GM21825 (cell line): ENCODE results near the gene ITGB6.
"Not testable (repeated sequence)": the region's sequence is repeated elsewhere in the genome, so short reads cannot be mapped to it uniquely, and the experiment has no call there.

Source experiments
- ATAC-seq: cut with Tn5 transposase; IDR thresholded peaks from one replicate; pipeline ENCODE4 v1.9.1; 2021; ENCODE audit warnings: mild to moderate bottlenecking, moderate library complexity; ENCODE audit not compliant: unreplicated experiment

ITGB6 gene

GRCh38 chr2:160194351-160194750 is 5.7 kb downstream of the ITGB6 start:
- no peak for ATAC-seq

- ATAC-seq = not testable (repeated sequence)
Observed at GRCh38 chr2:160181146-160181836, 18.8 kb downstream of the ITGB6 start.

- not testable (repeated sequence) for ATAC-seq
Observed at GRCh38 chr2:160180690-160181089, 19.4 kb downstream of the ITGB6 start.

- ATAC-seq = no peak
Observed at GRCh38 chr2:160180172-160180571, 19.9 kb downstream of the ITGB6 start.

DNA sequence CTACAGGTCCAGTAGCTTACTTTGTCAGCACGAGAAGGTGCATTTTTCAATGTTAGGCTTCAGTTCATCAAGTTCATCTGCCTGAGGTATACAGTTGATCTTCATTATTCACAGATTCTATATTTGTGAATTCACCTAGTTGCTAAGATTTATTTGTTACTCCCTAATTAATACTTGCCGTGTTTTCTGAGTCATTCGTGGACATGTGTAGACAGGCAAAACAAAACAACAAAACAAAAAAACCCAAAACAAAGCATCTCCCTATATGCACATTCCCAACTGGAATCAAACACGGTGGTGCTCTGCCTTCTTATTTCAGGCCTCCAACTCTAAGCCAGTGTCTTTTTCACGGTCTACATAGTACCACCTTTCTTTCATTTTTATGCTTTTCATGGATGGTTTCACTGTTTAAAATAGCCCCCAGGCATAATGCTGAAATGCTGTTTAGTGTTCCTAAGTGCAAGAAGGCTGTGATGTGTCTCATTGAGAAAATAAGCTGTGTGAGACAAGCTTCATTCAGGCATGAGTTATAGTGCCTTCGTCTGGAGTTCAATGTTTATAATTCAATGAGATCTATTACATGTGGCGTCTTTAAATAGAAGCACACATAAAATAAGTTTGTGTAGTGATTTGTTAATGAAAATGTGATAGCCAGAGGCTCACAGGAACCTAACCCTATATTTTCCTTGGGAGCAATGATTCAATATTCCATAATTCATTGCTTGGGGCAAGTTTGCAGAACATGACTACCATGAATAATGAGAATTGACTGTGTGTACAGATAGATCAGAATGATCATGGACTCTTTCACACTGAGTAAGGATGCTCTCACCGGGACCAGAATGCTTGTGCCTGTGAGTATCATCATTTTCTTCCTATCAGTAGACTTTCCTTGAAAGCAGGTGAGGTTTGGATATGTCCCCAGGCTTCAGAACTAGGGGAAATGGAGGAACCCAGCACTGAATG is 24.6 kb downstream of the ITGB6 start:
- ATAC-seq = no peak

DNA sequence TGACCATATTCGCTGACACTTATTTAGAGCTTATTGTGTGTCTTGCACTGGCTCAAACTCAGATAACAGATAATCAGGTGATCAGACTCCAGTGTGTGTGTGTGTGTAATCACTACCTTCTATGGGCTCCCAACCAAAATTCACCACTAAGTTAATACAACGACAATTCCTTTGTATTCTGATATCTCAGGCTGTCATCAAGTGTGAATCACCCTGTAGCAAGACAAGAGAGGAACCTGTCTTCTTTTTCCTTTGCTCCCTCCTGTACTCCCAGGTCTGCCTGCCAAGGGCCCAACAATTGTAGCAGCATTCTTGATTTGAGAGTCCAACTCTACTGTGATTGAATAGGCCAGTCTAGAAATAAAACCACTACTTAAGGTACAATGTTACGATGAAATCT is 25.8 kb downstream of the ITGB6 start:
- no peak for ATAC-seq

DNA sequence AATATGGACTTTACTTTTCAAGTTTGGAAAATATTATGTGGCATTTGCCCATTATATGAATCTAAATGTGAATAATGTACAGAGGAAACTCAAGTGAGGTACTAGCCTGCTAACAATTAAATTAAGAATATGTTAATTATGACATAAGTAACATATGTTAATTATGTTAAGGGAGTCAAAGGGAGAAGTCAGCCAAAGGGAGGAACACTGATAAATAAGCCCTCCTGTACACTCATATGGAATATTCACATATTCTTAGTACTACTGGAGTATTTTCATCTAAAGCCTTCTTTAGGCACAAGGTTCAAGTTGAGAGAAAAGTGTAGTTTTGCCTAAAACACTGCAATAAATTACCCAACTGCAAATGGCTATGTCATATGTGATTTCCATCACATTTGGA is 30.1 kb downstream of the ITGB6 start:
- ATAC-seq = no peak

GRCh38 chr2:160169471-160169870 is 30.6 kb downstream of the ITGB6 start:
- no peak for ATAC-seq

- no peak for ATAC-seq
Observed at GRCh38 chr2:160168878-160169277, 31.2 kb downstream of the ITGB6 start.

GRCh38 chr2:160167089-160167740 is 32.9 kb downstream of the ITGB6 start:
- ATAC-seq = no peak

GRCh38 chr2:160165996-160166395 is 34.1 kb downstream of the ITGB6 start:
- ATAC-seq = no peak

DNA sequence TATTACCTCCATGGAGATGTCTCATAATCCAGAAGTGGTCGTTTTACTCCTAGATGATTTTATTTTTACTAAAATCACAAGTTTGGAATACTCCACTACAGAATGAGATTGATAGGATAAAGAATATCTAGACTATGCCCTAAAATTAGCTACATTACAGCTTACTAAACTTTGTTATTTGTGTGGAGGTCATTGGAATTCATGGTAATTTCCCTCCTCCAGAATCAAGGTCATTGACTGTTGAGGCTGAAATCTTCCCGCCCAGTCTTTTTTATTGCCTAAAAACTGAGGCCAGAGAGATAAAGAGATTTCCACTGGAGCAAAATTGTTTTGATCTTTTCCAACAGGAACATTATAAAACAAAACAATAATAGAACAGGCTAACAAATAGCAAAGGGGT is 35.0 kb downstream of the ITGB6 start:
- no peak for ATAC-seq

DNA sequence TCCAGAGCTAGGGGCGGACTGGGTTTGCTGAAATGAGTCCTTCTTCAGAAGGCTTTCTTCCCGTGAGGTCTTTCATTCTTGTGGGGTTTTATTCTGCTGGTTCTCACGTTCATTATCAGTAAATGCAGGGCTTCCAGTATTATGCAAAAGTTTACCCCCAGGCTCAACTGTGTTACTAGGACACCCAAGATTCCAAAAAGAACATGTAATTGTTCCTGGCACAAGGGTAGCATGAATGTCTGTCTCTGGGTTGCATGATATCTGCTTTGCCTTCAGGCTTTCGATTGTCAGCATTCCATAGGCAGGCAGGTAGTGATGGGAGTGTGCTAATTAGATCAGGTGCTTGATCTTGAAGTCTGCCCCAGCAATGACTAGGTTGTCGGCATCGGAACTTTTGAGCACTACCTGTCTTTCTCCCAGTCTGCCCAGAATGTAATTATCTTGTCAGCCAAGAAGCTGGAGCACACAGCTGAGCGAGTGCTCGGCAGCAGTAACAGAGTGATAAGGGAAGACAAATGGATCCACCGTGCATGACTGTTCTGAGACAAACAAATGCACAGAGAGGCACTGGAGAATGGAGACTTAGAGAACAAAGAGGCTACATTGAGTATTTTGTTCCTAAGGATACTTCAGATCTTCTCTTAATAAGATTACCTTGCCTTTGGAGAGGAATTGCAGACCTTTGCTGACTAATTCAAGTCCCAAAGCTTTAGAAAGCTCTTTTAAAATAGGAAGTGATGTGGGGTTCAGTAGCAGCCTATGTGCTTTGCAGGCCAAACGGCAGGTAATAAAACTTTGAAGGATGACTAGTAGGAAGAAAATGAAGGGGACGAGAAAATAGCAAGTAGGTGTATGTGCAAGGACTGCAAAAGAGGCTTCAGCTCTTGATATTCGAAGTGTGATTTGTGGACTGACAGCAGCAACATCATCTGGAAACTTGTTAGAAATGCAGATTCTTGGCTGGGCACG is 41.9 kb downstream of the ITGB6 start:
- ATAC-seq = no peak

DNA sequence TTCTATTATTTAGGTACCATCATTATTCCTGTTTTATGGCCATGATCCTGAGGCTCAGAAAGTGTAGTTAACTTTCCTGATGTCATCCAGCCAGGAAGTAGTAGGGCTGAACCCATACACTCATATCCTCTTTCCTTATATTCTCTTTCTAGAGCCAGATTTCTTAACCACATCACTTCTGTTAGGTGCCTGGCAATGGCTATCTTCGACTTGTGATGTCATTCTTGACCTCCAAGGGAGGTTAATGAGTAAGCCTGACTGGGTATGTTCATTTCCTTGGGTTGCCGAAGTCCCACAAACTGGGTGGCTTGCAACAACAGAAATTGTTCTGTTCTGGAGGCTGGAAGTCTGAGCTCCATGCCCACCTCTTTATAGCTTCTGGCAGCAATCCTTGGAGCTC is 43.4 kb downstream of the ITGB6 start:
- ATAC-seq = no peak

GRCh38 chr2:160156100-160156499 is 44.0 kb downstream of the ITGB6 start:
- no peak for ATAC-seq

GRCh38 chr2:160148419-160148818 is 51.7 kb downstream of the ITGB6 start:
- ATAC-seq = not testable (repeated sequence)

GRCh38 chr2:160145471-160145870 is 54.6 kb downstream of the ITGB6 start:
- ATAC-seq = no peak

DNA sequence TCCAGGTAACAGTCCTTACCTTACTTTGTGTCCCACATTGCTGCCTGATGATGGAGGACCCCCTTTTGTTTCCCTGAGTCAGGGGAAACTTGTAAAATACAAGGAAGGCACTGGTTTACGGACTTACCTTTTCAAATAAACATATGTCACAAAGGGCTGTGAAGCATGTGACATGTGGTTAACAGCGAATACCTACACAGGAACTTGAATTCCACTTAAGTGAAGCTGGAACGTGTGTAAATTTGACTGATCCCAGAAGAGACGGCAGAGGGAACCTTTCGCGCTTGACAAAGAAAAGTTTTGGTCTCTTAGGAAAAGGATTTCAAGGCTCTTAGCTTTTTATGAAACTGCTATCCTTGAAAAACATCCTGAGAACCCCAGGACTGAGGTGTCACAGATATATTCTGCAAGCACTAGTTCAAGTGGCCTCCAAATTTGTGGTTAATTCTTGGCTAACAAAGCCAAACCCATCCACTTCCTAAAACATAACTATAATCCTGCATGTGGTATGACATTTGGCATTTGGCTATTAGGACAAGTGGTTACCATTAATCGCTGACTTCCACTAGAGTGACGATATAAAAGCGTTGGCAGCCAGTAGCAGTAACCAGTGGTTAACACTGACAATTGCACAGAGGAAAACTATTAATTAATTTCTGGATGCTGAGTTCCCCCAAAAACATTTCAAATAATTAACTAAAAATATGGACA is 55.6 kb downstream of the ITGB6 start:
- ATAC-seq = no peak

GRCh38 chr2:160142472-160142871 is 57.6 kb downstream of the ITGB6 start:
- no peak for ATAC-seq

DNA sequence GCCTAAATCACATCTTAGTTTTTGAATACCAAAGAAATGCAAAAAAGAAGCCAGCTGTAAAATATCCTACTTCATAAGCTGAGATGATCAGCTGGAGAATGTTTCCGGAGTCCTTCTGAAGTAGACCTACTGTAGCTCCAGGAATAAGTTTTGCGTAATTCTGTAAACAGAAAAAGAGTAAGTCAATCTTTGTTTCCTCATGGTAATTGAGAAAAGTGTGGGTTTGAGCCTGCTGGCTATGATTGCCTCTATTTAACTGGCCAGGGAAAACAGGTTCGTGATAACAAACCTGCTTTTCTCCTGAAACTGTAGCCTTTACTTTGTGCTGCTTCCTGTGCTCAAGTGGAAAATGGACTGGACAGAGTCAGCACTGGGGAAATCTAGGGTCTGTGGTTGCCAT is 58.2 kb downstream of the ITGB6 start:
- no peak for ATAC-seq
